HEK293T (cell line): ENCODE data around the gene QSOX2.

Experiments used
- CTCF ChIA-PET: fragments of 350-600 bp; formaldehyde crosslinking; extraction: SDS; loops from one replicate; lab custom pipeline; 2021; ENCODE audit warnings: antibody characterized with exemption, inconsistent platforms; lab: Yijun Ruan, JAX
- POLR2A ChIA-PET: fragments of 350-600 bp; formaldehyde crosslinking; extraction: SDS; loops from one replicate; lab custom pipeline; 2020; ENCODE audit warnings: antibody characterized with exemption, inconsistent platforms; lab: Yijun Ruan, JAX
- DNase-seq: peaks from one replicate; pipeline ENCODE4 v3.0.0; 2012; ENCODE audit warnings: mixed read lengths; ENCODE audit errors: extremely low spot score
- ARNT ChIP-seq: fragments of 450-650 bp; IDR thresholded peaks from 2 replicates; pipeline ENCODE4 v1.6.1; 2017; ENCODE audit warnings: mild to moderate bottlenecking
- BHLHE40 ChIP-seq: fragments of 450-650 bp; IDR thresholded peaks from 2 replicates; pipeline ENCODE4 v1.6.1; 2016; ENCODE audit warnings: mild to moderate bottlenecking, moderate library complexity, borderline replicate concordance
- CTBP1 ChIP-seq: fragments of 450-650 bp; IDR thresholded peaks from 2 replicates; pipeline ENCODE4 v1.6.1; 2016; ENCODE audit warnings: borderline replicate concordance
- ELF4 ChIP-seq: fragments of 450-650 bp; IDR thresholded peaks from 2 replicates; pipeline ENCODE4 v1.6.1; 2017; ENCODE audit warnings: antibody characterized with exemption
- FOXA1 ChIP-seq: fragments of 450-650 bp; IDR thresholded peaks from 2 replicates; pipeline ENCODE4 v1.6.1; 2016; ENCODE audit warnings: mild to moderate bottlenecking
- FOXK2 ChIP-seq: fragments of 450-650 bp; IDR thresholded peaks from 2 replicates; pipeline ENCODE4 v1.6.1; 2016; ENCODE audit warnings: mild to moderate bottlenecking
- FOXM1 ChIP-seq: fragments of 450-650 bp; IDR thresholded peaks from 2 replicates; pipeline ENCODE4 v1.6.1; 2017; ENCODE audit warnings: mild to moderate bottlenecking, borderline replicate concordance
- HDGF ChIP-seq: fragments of 450-650 bp; IDR thresholded peaks from 2 replicates; pipeline ENCODE4 v1.6.1; 2017; ENCODE audit warnings: antibody characterized with exemption, borderline replicate concordance
- L3MBTL2 ChIP-seq: fragments of 450-650 bp; conservative IDR thresholded peaks from 2 replicates; pipeline ENCODE4 v1.6.1; 2016; ENCODE audit warnings: mild to moderate bottlenecking
- LEF1 ChIP-seq: fragments of 450-650 bp; IDR thresholded peaks from 2 replicates; pipeline ENCODE4 v1.6.1; 2017; ENCODE audit warnings: mild to moderate bottlenecking, borderline replicate concordance
- NFRKB ChIP-seq: fragments of 450-650 bp; IDR thresholded peaks from 2 replicates; pipeline ENCODE4 v1.6.1; 2016; ENCODE audit warnings: mild to moderate bottlenecking, moderate library complexity
- PKNOX1 ChIP-seq: fragments of 450-650 bp; IDR thresholded peaks from 2 replicates; pipeline ENCODE4 v1.6.1; 2016
- SP1 ChIP-seq: fragments of 450-650 bp; IDR thresholded peaks from 2 replicates; pipeline ENCODE4 v1.6.1; 2017
- SUZ12 ChIP-seq: fragments of 450-650 bp; IDR thresholded peaks from 2 replicates; pipeline ENCODE4 v1.6.1; 2016; ENCODE audit warnings: mild to moderate bottlenecking
- TARDBP ChIP-seq: fragments of 450-650 bp; IDR thresholded peaks from 2 replicates; pipeline ENCODE4 v1.6.1; 2016
- ZNF384 ChIP-seq: fragments of 450-650 bp; IDR thresholded peaks from 2 replicates; pipeline ENCODE4 v1.6.1; 2016

The QSOX2 gene

DNA sequence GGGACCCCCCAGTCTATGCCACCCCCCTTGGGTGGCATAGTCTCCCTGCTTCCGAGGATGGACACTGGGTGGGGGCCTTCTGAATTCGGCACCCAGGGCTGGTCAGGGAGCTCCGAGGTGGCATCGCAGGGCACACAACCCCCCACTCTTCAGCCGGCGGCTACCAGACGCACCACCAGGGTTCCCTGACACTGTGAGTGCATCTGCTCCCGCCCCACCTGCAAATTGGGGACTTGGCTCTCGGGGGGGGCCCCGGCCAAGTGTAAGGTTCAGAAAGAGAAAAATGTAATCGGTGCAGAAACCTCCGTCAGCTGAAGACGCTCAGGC, 12.7 kb upstream of the QSOX2 start:
- POLR2A ChIA-PET: interaction anchor here (2.1 kb wide), 1 partner anchor 9 kb away, joined by 10 read pairs; no protein-coding TSS in a partner anchor
- CTCF ChIA-PET: no interaction called here
- DNase-seq: no peak
- TF ChIP-seq ZNF384: no peak
- TF ChIP-seq BHLHE40: no peak
- TF ChIP-seq SUZ12: no peak
- TF ChIP-seq SP1: no peak
- no peak for TF ChIP-seq LEF1
- TF ChIP-seq L3MBTL2: no peak
- TF ChIP-seq ARNT: no peak
- TF ChIP-seq TARDBP: no peak
- no peak for TF ChIP-seq CTBP1
- TF ChIP-seq FOXM1: no peak
- TF ChIP-seq FOXA1: no peak
- no peak for TF ChIP-seq ELF4

DNA sequence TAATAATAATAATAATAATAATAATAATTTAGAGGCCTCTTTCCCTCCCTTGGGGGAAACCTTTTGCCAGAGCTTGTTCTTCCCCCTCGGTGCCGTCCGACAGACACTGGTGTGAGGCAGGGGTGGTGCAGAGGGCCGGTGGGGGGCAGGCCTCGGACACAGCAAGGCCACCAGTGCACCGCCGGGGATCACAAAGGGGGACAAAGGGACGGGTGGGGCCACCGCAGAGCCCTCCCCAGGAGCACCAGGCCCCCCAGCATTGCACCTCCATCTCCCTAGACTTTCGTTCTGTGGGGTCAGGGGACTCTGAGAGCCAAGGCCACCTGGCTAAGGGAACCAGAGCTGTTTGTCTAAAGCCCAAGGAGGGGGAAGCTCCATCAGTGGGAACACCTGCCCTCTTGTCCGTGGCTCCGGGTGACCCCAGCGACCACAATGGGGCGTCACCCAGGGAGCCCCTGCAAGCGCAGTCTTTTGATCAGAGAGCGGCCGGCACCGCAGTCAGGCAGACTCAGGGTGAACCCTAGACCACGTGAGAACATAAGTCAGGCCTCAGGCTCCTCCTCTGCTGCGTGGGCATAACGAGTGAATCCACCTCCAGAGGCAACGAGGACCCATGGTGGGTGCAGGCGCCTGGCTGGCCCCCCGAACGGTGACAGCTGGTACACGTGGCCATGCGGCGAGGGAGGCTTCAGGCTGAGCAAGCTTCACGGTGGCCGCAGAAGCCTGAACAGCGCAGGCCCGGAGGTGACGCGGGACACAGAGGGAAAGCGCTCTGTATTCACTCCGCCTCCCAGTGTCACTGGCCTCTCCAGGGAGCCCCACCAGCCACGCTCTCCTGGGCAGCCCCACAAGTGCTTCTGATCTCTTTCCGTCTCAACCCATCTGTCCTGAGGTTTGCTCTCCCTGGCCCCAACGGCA, 12.0 kb upstream of the QSOX2 start:
- ChIA-PET POLR2A (interaction anchor here (2.1 kb wide), 1 partner anchor 10 kb away, joined by 10 read pairs; no protein-coding TSS in a partner anchor), CTCF (interaction anchor here (0.6 kb wide), 1 partner anchor 1494 kb away, joined by 3 read pairs; no protein-coding TSS in a partner anchor)
- TF ChIP-seq PKNOX1 (no peak), BHLHE40 (no peak)
- no peak for DNase-seq

GRCh38 chr9:136255896-136256890, 10.6 kb upstream of the QSOX2 start:
- POLR2A ChIA-PET: interaction anchor here (1.2 kb wide), 1 partner anchor 12 kb away, joined by 3 read pairs; no protein-coding TSS in a partner anchor
- peak; percentile 59 for DNase-seq
- CTCF ChIA-PET: interaction anchor here (0.7 kb wide), 1 partner anchor 115 kb away, joined by 3 read pairs; no protein-coding TSS in a partner anchor

GRCh38 chr9:136255166-136255538, 9.5 kb upstream of the QSOX2 start:
- CTCF ChIA-PET: interaction anchor here (1.0 kb wide), 1 partner anchor 113 kb away, joined by 3 read pairs; no protein-coding TSS in a partner anchor
- POLR2A ChIA-PET: interaction anchor here (1.5 kb wide), 1 partner anchor 12 kb away, joined by 9 read pairs; no protein-coding TSS in a partner anchor
- no peak for DNase-seq
- TF ChIP-seq PKNOX1 (no peak), ELF4 (no peak), NFRKB (no peak), BHLHE40 (no peak), SUZ12 (no peak), FOXK2 (no peak), ZNF384 (no peak), L3MBTL2 (no peak), FOXA1 (no peak), HDGF (no peak), TARDBP (no peak), CTBP1 (no peak), SP1 (no peak), ARNT (no peak), LEF1 (no peak), FOXM1 (no peak)

More at GRCh38 chr9:136255896-136256890, 10.6 kb upstream of the QSOX2 start:
- TF ChIP-seq NFRKB: no peak
- TF ChIP-seq SUZ12: no peak
- TF ChIP-seq FOXA1: no peak
- TF ChIP-seq LEF1: no peak
- TF ChIP-seq L3MBTL2: no peak
- TF ChIP-seq FOXK2: no peak

DNA sequence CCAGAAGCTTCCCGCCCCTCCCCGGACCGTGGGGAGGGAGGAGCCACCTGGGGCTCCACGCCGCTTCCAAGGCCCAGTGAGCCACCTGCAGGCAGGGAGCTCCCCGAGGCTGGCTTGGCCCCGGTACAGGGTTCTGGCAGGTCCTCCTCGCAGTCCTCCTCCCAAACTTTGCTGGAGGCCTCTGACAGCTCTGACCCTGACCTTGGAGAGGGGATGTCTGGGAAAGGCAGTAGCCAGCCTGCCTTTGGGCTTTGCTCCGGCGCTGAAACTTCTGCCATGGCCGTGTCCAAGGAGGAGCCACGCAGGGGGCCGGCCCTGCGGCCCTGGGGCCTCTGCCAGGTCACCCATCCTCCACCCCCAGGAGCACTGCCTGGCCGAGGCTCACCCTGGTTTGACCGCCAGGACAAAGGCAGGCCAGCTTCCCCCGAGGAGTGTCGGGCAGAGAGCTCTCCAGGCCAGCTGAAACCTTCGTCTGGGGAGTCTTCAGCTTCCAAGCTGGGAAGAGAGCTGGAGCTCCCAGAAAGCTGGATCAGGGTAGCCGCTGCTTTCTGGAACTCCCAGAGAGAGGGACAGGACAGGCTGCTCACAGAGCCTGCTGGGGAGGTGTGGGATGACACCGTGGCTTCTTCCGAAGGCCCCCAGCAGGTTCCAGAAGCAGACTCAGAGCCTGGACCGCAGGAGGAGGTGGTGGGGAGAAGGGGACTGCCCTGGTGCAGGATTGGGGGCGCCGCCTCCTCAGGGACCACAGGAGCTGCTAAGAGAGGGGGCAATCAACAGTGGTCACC, 9.0 kb upstream of the QSOX2 start:
- DNase-seq: no peak
- CTCF ChIA-PET: interaction anchor here (1.0 kb wide), 1 partner anchor 113 kb away, joined by 3 read pairs; no protein-coding TSS in a partner anchor
- POLR2A ChIA-PET: interaction anchor here (1.5 kb wide), 1 partner anchor 13 kb away, joined by 9 read pairs; no protein-coding TSS in a partner anchor
- no peak for TF ChIP-seq ARNT
- no peak for TF ChIP-seq L3MBTL2
- TF ChIP-seq SUZ12: no peak
- TF ChIP-seq CTBP1: no peak
- no peak for TF ChIP-seq BHLHE40
- TF ChIP-seq HDGF: no peak
- no peak for TF ChIP-seq ELF4
- no peak for TF ChIP-seq TARDBP
- no peak for TF ChIP-seq FOXA1
- TF ChIP-seq NFRKB: no peak
- no peak for TF ChIP-seq LEF1
